ENCODE results near the gene KLK13.

KLK13 gene

GRCh38 chr19:51091895-51092873, 27.3 kb upstream of the KLK13 start:
- DNase-seq = no peak

DNA sequence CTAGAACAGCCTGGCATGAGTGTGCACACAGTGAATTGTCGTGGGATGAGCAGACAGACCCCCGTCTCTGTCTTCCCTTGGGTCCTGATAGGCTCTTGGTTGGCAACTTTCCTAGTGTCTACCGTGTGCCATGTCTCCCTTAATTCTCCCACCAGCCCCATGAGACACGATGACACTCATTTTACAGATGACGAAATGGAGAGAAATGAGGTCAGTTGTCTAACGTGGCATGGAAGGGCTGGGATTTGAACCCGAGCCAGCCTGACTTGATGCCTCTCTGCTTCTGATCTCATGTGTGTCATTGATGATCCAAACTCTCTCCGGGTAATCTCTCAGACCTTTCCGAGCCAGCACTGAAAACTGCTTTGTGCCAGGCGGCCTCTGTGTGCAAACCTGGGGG, 26.2 kb upstream of the KLK13 start:
- DNase-seq = no peak

DNA sequence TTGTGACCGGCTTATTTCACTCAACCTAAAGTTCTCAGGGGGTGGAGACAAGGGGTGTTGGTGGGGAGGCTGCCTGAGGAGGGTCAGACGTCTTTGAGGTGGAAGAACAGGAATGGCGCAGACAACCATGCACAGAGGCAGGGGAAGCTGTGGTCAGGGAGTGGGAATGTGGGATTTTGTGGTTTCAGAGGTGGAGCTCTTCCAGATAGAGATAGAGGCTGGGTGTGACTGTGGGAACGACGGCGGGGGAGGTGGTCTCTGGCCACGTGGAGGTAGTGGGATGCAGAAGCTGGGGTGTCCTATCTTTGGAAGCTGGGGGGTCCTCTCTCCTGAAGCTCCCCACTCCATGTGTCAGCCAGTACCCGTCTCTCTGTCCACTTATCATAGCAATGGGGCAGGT, 25.6 kb upstream of the KLK13 start:
- DNase-seq = no peak

DNA sequence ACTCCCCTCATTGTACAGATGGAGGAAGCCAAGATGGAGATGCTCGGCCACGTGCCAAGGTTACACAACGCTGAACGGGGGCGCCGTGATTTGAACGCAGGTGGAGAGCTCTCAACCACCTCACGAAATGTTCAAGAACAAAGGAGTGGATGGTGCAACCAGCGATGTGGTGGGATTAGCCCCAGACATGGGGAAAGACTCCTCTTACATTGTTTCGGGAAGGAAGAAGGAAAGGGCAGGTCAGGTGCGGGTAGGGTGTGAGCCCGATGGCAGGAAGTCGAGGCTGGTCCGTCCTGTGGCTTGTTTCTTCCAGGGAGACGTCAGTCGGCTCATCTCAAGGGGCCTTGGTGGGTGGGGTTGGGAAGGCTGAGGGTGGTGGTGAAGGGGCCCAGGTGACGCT, 24.9 kb upstream of the KLK13 start:
- no peak for DNase-seq

DNA sequence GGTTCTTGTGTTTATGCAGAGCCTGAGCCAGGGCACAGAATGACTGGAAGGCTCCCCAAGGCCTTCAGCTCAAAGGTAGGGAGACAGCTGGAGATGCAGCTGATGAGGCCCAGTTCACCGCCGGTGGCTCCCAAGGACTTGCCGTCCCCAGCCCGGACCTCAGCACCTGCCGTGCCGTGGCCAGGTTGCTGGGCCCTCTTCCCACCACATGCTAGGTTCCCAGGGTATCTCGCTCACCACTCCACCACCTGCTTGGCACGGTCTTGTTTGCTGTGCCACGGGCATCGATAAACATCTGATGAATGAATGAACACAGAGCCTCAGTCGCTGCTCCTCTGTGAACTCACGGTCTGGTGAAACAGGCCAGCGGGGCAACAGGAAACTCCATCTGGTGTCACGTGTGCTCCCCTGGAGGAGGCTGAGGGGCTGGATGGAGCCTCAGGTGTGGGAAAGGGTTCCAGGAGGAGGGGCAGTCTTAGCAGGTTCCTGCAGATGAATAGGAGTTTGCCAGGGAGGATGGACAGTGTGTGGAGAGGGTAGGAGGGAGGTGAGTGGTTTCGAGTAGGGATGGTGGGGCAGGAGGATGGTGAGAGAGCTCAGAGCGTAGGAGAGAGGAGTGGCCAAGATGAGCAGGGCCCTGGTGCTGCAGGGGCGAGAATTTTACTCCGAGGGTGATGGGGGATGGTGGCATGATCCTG, 21.4 kb upstream of the KLK13 start:
- DNase-seq = no peak

DNA sequence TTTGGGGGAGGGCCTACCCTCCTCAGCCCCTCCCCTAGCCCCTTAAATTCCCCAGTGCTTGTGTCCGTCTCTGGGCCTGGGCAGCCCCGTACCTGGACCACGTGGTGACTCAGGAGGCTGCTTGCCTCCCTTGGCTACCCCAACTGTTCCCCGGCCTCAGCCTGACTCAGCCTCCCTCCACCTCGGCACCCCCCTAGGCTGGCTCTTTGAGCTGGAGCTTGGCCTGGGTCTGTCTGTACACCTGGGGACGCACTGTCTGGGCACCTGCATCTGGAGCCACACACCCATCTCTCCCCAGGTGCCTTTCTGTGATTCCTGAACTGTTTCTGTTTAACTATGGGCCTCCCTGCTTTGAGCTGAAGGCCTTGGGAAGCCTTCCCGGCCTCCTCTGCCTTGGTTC, 19.6 kb upstream of the KLK13 start:
- DNase-seq = no peak

DNA sequence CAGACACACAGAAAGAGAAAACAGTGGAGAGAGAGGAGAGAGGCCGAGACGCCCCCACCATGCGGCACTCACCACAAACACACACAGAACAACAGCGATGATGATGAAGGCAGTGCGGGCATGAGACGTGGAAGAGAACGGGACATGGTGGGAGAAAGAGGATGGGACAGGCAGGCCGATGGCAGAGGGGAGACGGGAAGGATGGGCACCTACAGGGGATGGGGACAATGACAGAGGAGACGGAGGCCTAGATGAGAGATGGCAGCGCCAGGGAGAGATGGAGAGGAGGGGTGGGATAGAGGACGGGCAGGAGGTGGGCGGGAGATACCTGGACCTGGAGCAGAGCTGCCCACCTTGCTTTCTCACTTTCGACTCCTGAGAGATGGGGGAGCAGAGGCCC, 18.9 kb upstream of the KLK13 start:
- DNase-seq = no peak

DNA sequence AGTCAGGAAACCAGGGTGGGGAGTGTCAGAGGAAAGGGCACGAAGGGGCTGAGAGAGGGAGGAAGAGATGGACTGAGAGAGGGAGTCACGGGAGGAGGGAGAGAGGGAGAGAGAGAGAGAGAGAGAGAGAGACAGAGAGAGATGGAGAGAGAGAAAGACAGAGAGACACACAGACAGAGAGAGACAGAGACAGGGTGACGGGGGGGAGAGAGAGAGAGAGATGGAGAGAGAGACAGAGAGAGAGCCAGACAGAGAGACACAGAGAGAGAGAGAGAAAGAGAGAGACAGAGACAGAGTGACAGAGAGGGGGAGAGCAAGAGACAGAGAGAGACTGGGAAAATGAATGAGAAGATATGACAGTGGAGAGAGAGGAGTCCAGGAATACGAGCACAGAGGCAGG, 18.3 kb upstream of the KLK13 start:
- no peak for DNase-seq

DNA sequence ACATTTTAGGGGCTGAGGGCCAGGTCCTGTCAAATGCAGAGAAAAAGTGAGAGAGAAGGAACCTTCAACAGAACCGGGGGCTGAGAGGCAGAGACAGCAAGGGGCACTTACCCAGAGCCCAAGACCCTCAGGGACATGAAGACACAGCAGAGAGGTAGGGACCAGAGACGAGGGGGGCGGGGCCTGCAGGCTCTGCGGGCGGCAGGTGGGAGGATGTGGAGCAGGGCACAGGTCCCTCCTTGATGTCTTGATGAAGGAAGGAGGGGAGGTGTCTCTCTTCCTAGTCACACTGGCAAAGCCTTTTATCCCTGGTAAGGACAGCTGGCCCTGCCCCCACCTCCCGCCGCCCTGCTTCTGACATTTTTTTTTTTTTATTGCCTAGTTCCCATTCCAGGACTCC, 17.7 kb upstream of the KLK13 start, which contains the start of gene KLK14:
TSS of gene KLK14 (minus strand) at position 277 of the 400 bp plus-strand sequence. CDS start at position 4, 273 bp downstream.
- no peak for DNase-seq

- DNase-seq = no peak
Measured at GRCh38 chr19:51081476-51081875, 16.6 kb upstream of the KLK13 start.

GRCh38 chr19:51079481-51080110, 14.7 kb upstream of the KLK13 start:
- no peak for DNase-seq

DNA sequence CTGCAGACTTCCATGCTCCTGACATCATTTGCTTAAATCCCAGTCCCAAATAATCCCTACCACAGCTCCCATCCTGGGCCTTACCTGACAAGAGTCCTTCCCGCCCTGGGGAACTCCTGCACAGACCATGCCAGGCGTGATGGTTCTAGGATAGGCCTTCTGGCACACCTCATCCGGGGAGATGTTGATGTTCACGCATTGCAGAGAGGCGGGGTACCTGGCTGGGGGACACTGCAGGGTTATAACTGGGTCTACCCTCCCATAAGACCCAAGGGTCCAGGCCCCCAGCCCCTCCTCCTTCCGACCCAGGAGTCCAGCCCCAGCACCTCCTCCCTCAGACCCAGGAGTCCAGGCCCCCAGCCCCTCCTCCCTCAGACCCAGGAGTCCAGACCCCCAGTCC, 13.8 kb upstream of the KLK13 start:
- DNase-seq = no peak

GRCh38 chr19:51078104-51078503, 13.2 kb upstream of the KLK13 start:
- no peak for DNase-seq

- DNase-seq = no peak
Measured at GRCh38 chr19:51076631-51077213, 11.8 kb upstream of the KLK13 start.

DNA sequence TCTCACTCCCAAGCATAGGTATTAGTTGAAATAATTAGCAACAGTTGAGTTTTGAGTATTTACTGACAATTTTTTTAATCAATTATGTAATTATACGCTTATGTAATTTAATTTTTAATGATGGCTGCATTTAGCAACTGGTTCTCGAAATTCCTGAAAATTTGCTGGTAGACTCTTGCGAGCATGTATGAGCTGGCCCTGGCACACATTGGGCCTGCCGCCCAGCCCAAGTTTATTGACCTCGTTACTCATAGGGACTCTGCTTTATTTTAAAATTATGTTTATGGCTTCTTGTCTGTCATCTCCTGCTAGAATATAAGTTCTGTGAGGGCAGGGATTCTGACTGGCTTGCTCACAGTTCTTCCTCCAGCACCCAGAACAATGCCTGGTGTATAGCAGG, 11.1 kb upstream of the KLK13 start:
- DNase-seq = no peak

DNA sequence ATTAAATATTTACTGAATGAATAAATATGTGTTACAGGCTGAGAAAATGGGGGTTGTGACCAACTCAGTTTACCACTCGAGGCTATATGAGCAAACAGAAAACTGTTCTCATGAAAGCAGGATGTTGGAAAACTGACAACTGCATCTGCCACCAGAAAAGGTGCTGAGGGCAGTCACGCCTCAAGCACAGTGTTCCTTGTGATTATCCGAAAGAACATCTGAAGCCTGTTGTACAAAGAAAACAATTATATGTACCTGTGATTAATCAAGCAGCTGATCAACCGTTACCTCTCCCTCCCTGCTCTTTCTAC, 6.2 kb upstream of the KLK13 start:
- DNase-seq = no peak

DNA sequence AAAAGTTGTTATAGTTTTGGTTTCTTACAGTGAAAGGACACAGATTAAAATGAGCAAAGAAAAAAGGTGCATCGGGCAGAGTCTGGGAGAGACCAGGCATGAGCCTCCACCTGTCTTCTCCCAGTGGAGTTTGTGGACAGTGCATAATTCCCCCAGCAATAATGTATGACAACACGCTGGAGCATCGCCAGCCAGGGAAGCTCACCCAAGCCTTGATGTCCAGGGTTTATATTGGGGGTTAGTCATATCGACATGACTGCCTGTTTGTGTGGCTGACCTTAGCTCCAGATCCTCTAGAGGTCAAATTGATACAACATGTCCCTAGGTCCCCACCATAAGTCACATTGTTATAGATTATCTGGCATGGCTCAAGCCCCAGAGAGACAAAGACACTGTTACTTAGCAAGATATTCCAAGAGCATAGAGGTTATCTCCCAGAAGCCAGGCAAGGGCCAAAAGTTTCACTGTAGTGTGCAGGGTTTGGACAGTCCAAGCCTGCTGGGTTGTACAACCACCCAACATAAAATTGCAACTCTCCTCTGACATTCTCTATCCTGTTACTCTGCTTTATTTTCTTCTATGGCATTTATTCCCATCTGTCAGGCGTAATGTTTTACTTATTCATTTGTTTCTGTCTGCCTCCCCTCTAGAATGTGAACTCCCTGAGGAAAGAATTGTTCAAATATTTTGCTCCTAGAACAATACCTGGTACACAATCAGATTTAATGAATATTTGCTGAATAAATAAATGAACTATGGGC, 5.6 kb upstream of the KLK13 start:
- DNase-seq = no peak

GRCh38 chr19:51066393-51067186, 1.7 kb upstream of the KLK13 start:
- DNase-seq = no peak

DNA sequence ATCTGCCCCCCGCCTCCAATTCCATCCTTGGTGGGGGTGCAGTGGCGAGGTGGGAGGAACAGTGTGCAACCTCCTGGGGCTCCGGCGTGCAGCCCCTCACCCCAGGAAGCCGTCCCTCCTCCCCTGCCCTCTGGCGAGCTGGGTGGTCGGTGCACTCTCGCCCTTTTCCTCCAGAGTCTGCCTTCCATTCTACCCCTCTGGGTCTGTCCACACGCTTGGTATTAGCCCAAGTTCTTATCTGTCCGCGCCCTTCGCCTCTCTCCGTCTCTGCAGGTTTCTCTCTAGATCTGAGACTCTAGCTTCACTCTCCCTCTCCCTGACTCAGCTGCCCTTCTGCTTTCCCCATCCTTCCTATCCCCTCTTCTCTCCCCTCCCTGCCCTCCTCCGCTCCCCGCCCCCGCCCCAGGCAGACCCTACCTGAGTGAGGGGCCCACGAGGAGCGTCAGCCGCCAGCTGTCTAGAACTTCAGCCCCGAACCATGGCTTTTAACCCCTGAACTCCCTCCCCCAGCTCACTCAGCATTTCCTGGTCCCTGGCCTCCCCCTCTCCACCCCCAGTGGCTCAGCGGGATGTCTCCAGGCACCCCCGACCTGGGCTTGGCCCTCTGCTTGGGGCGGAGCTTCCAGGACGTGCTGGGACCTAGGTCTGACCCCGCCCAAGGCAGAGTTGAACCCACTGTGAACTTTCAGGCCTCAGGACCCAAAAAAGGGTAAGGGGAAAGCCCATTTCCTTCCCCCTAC, 499 bp upstream of the KLK13 start:
- no peak for DNase-seq

DNA sequence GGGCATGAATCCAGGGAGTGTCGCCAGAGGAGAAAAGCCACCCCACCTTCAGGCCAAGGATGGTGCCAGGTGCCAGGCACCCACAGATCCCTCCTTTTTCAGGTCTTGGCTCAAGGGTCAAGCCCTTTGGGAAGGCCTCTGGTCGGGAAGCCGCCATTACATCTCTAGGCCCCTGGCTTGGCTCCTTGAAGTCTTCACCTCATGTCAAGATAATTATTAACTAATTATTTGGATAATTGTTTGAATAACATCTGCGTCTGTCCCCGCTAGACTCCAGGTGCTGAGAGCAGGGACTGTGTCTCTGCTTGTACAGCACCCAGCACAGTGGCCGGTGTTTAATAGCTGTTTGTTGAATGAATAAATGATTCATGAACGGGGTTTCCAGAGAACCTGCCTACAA, 1.2 kb downstream of the KLK13 start:
- no peak for DNase-seq

- DNase-seq = no peak
Measured at GRCh38 chr19:51060973-51061372, 3.9 kb downstream of the KLK13 start.
